Measurements from ENCODE around the gene EVI2A.
"Not testable (repeated sequence)": the region's sequence is repeated elsewhere in the genome, so short reads cannot be mapped to it uniquely, and the experiment has no call there.

Gene EVI2A, protein sequence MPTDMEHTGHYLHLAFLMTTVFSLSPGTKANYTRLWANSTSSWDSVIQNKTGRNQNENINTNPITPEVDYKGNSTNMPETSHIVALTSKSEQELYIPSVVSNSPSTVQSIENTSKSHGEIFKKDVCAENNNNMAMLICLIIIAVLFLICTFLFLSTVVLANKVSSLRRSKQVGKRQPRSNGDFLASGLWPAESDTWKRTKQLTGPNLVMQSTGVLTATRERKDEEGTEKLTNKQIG

DNA sequence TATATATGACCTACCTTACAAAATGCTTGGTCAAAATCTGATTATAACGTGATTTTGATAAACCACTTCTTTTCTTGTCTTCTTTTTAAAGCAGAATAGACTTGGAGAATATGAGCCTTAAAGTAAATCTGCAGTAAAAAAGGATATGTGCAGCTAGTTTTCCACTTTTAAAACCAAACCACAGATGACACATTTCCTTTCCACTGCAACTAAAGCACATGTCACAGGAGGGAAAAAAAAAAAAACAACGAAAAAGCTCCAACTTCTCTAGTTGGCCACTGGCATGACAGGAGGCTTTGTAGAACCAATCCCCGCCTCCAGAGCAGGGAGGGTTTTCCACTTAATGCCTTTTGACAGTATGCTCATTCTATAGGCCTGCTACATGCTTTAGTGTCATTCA lies at the start of gene EVI2A:
TSS of gene EVI2A (minus strand) at position 142 of the 400 bp plus-strand sequence. CDS start 2,609 bp downstream, outside the sequence.
- peak; percentile 48 for DNase-seq

DNA sequence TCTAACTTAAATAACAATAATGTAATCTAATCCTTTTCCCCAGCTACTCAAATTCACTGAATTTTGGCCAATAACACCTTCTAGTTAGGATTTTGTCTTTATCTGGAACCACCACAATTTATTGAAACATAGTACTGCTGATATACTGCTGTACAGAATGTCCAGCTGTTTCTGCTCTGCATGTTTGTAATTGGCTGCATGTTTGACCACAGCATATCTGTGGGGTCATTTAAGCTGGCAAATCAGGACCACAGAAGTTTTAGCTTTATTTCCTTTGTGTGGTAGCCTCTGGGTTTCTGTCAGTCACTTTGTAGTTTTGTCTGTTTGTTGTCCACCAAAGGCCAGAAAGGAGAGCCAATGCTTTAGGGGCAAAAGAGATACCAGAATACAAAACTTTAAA lies 47.8 kb upstream of the EVI2A start:
- DNase-seq = no peak

DNA sequence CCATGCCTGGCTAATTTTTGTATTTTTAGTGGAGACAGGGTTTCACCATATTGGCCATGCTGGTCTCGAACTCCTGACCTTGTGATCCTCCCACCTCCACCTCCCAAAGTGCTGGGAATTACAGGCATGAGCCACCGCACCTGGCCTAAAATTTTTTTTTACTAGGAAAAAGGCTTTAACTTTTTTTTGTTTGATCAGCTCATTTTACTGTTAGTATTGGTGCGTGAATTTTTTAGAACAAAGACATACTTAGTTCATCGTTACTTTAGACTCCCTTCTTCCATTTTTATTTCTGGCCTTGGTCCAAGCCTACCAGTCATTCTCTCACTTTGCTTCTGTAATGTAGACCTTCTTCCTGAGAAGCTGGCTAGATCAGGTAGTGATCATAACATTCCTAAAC lies 44.7 kb upstream of the EVI2A start:
- no peak for DNase-seq

DNA sequence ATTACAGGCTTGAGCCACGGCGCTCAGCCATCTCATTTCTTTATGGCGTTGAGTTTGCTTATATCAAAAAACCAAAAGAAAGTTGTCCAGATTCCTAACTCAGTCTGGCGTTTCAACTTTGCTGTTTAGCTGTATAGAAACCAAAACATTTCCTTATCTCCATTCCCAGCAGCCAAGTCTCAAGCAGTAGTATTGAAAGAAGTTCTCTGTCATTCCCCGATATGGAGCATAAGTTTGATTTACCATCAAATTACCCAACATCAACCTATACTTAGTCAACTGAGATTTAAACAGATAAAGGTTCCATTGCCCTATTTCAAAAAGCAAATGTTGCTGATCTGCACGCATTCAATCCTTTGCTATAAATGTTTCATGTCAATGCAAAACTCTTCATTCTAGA lies 42.6 kb upstream of the EVI2A start:
- DNase-seq = no peak

DNA sequence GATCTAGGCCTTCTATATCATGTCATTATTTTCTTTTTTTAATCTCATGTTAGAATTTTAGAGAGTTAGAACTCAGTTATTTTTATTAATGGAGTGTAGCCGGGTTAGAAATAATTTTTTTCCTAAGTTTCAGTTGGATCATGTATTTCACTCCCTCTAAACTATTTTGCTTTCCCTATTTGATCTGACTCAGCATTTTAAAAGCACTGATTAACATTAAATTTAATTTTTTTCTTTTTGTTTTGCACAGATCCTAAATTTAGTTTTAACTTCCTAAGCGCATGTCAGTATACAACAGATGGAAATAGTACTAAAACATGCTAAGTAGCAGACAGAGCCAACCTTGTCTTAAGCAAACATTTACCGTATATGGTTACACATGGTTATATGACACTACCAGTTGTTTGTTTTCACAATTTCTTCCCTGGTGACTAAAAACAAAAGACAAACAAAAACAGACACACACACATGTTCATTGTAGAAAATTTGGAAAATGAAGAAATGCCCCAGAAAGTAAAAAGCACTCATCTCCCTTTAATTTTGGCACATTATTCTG lies 36.5 kb upstream of the EVI2A start:
- no peak for DNase-seq

DNA sequence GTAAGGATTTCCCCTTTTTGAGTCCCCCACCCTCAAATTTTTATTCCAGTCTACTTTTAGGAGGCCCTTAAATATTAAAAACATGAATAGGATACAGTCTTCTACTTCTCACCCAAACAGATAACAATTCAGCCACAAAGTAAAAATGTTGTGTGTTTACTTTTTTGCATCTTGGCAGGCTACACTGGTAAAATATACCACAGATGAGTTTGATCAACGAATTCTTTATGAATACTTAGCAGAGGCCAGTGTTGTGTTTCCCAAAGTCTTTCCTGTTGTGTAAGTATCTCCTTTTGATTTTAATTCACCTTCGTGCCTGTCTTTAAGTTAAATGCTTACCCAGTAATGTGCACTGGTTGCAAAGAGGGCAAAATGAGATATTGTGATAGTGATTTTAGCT lies 35.7 kb upstream of the EVI2A start:
- DNase-seq = no peak

DNA sequence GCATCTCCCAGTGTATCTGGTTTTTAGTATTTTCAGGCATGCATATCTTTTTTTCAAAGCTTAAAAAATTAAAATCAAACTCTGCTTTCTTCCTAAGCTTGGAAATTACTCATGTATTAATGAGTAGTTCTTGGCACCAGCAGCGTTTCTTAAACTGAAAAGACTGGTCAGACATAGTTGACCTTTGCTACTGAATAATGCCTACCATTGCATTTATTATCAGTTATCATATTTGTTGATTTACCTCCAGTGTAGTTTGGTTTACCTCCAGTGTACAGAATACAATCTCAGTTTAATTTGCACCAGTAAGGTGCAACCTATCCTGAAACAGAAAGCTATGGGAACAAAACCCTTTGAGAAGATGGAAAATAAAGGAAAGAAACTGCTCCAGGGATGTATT lies 34.5 kb upstream of the EVI2A start:
- DNase-seq = no peak

DNA sequence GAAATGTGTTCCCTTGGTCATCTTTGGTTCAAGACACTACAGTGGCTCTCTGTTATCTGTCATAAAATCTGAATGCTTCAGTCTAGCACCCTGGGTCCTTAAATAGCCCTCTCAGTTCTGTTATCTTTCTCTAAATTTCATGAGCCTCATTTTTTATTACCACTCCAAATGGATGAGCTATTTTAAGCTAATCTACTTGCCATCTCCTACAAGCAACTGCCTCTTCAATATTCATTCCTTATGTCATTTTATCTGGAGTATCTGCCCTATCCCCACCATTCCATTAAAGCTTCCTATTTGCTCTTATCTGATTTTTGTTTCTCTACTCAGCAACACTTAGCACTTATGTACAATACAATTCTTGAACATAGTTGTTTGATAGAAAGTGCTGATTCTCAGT lies 28.0 kb upstream of the EVI2A start:
- no peak for DNase-seq

DNA sequence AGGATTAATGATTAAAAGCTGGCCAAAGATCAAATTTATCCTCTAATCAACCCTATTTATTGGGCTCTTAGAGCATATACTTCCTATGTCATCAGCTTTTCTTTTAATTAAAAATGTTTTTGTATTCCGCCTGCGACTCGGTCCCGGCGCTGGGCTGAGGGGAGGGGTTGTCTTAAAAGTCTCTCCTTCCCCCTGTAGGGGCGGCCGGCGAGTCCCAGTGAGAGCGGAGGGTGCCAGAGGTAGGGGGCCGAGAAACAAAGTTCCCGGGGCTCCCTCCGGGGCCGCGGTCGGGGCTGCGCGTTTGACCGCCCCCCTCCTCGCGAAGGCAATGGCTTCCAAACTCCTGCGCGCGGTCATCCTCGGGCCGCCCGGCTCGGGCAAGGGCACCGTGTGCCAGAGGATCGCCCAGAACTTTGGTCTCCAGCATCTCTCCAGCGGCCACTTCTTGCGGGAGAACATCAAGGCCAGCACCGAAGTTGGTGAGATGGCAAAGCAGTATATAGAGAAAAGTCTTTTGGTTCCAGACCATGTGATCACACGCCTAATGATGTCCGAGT lies 23.8 kb upstream of the EVI2A start:
- DNase-seq = not testable (repeated sequence)

DNA sequence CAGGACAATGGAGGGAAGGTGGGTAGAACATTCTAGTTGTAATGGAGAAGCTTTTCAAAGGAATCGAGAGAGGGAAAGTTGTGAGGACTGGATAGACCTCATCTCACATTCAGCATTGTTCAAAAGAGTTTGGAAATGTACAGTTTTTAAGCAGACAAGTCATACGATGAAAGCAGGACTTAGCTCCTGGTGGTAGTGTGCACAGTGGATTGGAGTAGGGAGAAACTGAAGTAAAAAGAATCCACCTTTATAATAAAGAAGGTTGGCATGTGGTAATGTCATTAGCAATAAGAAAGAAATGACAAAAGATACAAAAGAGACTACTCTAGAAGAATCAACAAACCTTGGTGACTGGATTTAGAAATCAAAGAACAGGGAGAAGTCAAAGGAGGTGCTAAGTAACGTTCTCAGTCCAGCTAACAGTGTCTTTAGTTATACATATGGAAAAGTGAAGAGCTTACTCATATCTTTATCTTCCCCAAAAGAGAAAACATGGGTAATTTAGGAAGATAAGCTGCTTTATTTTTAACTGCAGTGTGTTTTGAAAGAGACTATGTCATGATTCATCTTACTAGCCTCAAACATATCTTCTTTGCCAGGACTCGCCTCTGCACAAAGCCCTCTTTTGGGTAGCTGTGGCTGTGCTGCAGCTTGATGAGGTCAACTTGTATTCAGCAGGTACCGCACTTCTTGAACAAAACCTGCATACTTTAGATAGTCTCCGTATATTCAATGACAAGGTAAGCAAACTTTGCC lies 18.7 kb upstream of the EVI2A start:
- peak; percentile 40 for DNase-seq

DNA sequence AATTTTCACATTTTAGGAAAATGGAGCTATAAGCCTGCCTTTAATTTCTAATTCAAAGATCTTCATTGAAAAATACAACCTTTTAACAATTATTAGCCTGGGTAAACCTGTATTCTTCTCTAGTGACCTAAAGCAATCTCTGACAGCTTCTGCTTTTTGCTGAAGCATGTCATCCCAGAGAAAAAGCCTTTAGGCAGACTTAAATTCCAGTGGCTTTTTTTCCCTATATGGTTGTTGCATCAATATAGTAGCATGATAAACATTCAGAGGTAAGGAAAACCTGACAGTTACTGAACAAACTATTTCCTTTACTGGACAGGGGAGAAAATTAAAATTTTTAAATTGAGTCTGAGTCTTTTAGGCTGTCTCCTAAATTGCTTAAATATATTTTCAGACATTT lies 7.8 kb upstream of the EVI2A start:
- no peak for DNase-seq

DNA sequence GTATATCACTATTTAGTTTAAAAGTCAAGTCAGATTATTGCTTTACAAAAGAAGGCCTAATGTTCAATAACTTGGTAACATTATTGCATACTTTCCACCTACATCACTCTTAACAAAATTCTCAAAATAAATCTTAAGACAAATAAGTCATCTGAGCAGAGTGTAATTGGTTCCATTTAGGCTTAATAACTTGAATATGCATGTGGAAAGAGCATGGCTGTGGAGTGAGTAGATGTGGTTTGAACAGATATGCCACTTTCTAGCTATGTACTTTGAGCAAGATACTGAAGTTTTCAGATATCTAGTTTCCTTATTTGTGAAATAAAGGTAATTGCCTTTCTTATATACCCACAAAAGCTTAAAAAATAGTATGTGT lies 6.7 kb upstream of the EVI2A start:
- no peak for DNase-seq

DNA sequence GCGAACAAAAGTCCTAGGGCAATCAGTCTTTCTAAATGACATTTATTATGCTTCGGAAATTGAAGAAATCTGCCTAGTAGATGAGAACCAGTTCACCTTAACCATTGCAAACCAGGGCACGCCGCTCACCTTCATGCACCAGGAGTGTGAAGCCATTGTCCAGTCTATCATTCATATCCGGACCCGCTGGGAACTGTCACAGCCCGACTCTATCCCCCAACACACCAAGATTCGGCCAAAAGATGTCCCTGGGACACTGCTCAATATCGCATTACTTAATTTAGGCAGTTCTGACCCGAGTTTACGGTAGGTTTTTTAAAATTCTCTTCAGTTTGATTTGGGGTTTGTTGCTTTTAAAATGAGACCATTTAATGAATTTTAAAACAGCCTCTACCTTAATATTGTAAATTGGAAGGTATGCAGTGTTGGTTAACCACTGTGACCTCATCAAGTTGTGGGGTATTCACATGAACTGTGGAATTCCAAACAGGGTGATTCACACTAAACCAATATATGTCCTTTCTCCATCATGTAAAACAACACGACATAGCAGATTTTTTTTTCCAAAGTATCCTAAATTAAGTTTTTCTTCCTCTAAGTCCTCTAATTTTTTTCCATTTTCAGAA lies 6.2 kb upstream of the EVI2A start:
- peak; percentile 35 for DNase-seq

DNA sequence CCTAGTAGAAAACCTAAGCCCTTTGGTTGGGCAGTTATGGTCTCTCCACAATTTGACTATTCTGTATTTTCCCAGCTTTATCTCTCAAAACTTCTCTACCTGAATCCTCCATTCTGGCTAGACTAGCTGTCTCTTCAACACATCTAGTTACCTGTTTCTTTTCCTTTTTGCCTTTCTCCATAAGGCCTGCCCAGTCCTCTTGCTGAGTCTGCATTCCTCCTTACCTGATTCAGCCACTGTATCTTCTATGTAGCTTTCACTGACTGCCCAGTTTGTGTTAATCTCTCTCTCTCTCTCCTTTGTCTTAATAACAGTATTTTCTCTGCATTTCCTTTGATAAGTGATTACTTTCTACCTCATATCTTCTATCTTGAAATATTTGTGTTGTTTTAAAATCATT lies 2.1 kb upstream of the EVI2A start:
- no peak for DNase-seq

DNA sequence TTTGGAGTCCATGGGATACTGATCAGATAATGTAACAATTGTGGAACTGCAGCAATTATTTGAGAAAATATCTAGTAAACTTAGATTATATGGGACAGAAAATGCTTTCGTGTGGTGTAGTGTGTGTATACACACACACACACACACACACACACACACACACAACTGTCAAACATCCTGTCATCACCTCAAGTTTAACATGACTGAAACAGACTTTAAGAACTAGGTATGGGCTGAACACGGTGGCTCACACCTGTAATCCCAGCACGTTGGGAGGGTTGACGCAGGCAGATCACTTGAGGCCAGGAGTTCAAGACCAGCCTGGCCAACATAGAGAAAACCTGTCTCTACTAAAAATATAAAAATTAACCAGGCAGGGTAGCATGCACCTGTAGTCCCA lies 544 bp upstream of the EVI2A start:
- no peak for DNase-seq

DNA sequence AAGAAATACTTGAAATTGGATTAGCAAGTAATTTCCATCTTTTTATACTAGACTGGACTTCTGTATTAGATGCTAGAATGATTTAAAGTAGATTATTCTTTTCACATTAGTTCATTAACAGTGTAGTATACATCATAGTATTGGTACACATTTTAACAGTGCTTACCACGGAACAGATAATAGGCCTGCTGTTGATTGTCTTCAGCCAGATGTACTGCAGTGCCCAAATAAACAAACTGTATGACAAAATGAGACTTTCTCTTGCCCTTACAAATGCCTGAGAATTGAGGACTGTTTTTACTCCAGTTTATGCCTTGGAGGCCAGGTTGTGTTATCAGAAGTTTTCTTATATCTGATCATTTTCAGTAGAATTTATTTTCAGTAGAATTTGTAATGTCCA lies 631 bp downstream of the EVI2A start:
- no peak for DNase-seq

DNA sequence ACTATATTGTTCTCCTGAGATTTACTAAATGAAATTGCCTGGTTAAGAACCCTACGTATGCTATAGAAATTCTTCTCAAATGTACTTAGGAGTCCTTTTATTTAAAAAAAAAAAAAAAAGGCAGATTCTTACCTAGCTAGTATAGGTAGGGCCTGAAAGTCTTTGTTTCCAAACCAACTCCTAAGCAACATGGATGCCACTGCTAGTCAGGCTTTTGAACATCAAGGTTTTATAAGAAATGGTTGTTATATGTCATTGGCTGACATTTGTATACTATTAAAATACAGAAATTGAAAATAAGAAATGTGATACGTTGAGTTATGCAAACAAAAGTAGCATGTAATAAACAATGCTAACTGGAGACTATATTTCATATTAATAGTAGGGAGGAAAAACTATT lies 1.2 kb downstream of the EVI2A start:
- no peak for DNase-seq

DNA sequence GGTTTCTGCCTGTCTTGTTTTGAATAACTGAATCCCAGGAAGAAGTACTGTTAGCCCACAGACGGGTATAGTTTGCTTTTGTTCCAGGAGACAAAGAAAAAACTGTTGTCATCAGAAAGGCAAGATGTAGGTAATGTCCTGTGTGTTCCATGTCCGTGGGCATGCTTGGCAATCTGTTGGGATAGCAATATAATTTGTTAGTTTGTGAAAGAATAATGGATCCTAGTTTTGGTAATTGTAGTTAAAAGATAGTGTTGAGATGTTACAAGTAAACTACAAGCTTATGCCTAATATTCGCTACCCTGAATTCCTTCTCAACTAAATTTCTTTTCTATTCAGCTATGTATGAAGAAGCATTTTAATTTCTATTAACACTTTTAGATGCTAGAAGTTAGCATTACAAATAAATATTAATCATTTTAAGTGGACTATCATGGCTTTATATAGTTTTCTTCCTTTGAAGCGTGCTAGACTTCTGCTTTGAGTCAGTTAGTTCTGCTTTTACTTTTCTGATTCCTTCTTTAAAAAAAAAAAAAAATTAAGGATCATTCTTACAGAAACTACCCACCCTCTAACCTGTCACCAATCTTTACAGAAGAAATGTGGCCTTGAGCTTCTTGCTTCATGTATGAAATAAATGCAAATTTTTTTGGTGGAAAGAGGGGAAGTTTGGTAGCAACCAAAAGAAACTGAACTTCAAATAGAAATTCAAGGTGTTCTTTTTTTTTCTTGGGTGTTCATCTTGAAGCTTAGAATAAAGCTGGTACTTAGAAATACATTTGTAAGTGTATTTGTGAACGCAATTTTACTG lies 2.4 kb downstream of the EVI2A start:
- DNase-seq = no peak

DNA sequence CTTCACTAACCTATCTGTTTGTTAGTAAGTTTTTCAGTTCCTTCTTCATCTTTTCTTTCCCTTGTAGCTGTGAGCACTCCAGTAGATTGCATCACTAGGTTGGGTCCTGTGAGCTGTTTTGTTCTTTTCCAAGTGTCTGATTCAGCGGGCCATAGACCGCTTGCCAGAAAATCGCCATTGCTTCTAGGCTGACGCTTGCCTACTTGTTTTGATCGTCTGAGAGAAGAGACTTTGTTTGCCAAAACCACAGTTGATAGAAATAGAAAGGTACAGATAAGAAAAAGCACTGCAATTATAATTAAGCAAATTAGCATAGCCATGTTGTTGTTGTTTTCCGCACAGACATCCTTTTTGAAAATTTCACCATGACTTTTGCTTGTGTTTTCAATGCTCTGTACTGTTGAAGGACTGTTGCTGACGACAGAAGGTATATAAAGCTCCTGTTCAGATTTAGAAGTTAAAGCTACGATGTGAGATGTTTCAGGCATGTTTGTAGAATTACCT lies 3.1 kb downstream of the EVI2A start:
- DNase-seq = no peak

DNA sequence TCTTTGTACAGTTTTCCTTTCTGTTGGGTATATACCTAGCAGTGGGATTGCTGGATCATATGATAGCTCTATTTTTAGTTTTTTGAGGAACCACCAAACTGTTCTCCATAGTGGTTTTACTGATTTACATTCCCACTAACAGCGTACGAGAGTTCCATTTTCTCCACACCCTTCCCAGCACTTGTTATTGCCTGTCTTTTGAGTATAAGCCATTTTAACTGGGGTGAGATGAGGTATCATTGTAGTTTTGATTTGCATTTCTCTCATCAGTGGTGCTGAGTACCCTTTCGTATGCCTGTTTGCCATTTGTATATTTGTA lies 6.7 kb downstream of the EVI2A start:
- no peak for DNase-seq

DNA sequence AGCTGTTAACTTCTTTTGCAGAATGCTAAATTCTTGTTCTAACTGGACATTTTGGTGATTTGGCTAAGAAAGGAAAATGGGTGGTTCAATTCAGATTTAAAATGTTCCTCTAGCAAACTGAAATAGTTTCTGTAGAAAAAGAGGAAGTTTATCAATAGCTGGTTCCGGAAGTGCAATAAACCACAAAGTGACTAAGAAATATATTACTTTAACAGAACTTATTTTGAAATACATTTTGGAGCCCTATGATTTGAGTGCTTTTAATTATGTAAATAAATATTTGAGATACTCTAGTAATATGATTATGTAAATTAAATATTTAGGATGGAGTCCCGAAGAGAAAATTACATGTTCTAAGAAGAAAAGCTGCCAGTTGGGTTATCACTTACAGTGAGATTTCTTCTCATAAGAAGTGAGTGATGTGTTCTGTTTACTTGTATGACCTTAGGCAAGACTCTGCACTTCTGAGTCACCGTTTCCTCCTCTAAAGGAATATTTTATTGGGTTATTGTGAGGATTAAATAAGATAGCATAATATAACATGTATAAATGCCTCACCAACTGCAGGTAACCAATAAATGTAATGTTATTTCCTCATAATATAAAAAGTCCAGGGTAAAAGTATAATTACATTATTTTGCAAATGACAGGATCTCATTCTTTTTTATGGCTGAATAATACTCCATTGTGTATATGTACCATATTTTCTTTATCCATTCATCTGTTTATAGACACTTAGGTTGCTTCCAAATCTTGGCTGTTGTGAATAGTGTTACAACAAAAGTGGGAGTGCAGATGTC lies 7.2 kb downstream of the EVI2A start, which contains the start of gene EVI2B:
TSS of gene EVI2B (minus strand) at position 73 of the 800 bp plus-strand sequence. CDS start 8,445 bp downstream, outside the sequence.
- DNase-seq = no peak

DNA sequence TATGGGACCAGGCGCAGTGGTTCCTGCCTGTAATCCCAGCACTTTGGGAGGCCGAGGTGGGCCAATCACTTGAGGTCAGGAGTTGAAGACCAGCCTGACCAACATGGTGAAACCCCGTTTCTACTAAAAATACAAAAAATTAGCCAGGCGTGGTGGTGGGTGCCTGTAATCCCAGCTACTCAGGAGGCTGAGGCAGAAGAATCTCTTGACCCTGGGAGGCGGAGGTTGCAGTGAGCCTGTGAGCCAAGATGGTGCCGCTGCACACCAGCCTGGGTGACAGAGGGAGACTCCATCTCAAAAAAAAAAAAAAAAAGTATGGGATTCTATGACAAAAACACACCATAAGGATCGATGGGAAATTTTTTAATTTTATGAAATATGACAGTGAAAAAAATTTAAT lies 9.2 kb downstream of the EVI2A start:
- DNase-seq = not testable (repeated sequence)

All from amniotic stem cell (primary cell).